HUDEP-2 (cell line): Measurements from ENCODE around the gene DHCR7.

Experiments
- DNase-seq, 76 experiments: peaks; one replicate each; lab custom pipeline; 2025; ENCODE audit not compliant: unreplicated experiment in 76 of 76; lab: John Stamatoyannopoulos, UW

DHCR7 gene

DNA sequence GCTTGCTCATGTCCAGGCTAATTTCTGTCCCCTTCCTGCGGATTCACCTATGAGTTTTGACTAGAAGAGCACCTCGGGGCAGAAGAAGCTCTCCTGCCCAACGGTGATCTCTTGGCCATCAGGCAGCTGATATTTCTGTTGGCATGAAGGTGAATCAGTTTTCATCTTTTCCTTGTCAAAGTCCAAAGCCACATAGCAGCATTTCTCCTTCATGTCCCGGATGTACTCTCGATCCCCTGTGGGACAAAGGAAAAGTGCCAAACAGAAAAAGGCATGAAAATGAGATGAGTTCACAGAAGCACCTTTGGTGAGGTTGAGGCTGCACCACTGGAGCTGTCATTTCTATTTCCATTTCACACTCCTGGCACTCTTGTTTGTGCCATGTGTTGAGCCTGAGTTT is 56.8 kb downstream of the DHCR7 start:
- no peak for DNase-seq

DNA sequence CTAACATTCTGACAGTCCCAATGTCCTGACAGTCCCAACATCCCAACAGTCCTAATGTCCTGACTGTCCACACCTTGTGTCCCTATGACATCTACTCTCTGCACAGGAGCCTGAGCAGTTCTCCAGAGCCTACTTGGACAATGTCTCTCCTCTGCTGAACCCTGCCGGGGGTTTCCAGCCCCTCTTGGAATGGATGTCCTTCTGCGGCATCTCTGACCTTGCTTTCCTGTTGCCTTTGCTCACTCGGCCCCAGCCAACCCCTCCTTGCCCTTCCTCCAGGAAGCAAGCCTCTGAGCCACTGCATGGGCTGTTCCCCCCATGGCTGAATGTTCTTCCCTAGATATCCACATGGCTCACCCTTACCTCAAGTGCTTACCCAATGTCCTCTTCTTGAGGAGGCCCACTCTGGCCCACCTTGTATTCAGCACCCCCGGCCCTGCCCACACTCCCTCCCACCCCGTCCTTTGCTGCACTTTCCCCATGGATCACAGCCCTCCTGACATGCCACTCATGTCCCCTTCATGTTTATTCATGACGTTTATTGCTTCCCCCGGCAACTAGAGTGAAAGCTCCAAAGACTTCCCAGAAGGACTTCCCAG is 59.5 kb downstream of the DHCR7 start:
- no peak for DNase-seq

DNA sequence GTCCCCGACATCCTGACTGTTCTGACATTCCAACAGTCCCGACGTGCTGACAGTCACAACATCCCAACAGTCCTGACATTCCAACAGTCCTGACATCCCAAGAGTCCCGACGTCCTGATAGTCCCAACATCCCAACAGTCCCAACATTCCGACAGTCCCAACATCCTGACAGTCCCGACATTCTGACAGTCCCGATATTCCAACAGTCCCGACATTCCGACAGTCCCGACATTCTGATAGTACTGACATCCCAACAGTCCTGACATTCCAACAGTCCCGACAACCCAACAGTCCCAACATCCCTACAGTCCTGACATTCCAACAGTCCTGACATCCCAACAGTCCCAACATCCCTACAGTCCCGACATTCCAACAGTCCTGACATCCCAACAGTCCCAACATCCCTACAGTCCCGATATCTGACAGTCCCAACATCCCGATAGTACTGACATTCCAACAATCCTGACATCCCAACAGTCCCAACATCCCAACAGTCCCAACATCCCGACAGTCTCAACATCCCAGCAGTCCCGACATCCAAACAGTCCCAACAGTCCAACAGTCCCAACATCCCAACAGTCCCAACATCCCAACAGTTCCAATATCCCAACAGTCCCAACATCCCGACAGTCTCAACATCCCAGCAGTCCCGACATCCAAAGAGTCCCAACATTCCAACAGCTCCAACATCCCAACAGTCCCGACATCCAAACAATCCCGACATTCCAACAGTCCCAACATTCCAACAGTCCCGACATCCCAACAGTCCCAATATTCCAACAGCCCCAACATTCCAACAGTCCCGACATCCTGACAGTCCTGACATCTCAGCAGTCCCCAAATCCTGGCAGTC is 60.2 kb downstream of the DHCR7 start:
- no peak for DNase-seq

DNA sequence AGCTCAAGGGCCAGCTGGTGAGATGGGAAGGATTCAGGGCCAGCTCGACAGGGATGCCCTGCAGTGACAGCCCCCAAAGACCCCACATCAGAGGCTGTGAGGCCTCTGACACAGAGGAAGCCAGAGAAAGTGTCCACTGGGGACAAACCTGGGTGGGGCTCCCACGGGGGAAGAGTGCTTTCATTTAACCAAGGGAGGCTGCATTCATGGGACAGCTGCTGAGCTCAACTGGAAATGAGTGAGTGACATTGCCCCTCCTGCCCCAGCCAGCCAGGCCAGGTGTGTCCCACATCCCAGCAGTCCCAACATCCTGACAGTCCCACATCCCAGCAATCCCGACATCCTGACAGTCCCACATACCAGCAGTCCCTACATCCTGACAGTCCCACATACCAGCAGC is 61.0 kb downstream of the DHCR7 start:
- no peak for DNase-seq

DNA sequence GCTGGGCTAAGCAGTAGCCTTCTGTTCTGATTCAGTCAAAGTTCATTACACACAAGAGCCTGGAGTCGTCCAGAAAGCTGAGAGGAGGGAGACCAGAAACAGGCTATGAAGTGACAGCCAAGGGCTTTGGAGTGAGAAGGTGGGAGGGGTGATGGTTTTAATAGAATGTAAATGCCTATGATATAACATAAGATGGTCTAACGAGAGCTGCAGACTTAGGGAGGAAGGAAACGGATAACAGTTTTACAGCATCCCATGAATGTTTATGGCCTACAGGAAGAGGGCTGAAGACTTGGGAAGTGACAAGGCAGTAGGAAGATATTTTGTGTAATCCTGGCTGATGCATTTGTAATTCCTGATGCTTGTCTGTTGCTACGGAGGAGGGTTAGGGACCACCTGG is 62.0 kb downstream of the DHCR7 start:
- DNase-seq = no peak

DNA sequence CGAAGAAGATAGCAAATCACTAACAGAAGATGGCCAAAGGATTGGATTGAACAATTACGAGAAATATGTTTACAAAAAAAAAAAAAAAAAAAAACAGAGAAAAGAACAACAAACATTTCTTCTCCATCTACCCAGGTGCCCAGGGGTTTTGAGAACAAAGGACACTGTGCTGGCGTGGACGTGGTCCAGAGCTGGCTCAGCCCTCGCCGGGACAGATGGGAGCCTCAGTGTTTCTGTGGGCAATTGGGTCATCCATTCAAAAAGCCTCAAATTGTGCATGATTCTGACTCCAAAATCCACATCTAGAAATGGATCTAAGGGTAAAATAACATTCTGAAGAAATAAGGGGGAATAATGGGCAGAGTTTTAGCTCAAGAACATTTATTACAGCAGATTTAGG is 63.1 kb downstream of the DHCR7 start:
- no peak for DNase-seq

DNA sequence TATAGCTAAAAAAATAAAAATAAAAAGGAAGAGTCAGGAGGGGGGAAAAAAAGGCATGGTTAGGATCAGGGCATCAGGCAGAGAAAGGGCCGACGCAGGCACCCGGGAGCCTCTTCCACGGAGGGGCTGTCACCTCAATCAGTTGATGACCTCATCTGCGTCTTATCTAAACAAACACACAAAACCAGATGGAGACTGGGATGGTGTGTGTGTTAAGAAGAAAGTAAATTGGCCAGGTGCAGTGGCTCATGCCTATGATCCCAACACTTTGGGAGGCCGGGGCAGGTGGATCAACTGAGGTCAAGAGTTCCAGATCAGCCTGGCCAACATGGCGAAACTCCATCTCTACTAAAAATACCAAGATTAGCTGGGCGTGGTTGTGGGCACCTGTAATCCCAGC is 63.6 kb downstream of the DHCR7 start:
- no peak for DNase-seq
